HG02970 (cell line): ENCODE data around the gene SLC25A17.
"Not testable (repeated sequence)": the region's sequence is repeated elsewhere in the genome, so short reads cannot be mapped to it uniquely, and the experiment has no call there.

Experiments used
- ATAC-seq: cut with Tn5 transposase; IDR thresholded peaks from one replicate; pipeline ENCODE4 v1.9.1; 2021; ENCODE audit warnings: mild to moderate bottlenecking, moderate library complexity, moderate number of reproducible peaks; ENCODE audit not compliant: unreplicated experiment, low FRiP score

The SLC25A17 gene

DNA sequence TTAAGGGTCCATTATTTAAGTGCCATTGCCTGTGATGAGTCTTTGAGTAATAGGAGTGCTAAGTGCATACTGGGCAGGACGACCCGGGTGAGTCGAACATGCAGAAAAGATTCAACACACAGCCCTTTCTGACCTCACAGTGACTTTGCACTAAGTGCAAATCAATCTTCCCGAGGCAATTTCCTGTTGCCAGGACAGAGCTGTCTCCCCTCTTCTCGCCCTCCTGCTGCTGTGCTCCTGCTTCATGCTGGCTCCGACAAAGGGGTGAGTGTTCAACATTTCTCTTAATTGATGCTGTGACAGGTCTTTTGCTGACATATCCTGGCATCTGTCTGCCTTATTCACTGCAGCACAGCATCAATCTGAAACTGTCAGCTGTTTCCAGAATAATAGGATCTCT lies 97.9 kb downstream of the SLC25A17 start:
- ATAC-seq = no peak

GRCh38 chr22:40720538-40721256 lies 98.4 kb downstream of the SLC25A17 start:
- ATAC-seq = no peak

DNA sequence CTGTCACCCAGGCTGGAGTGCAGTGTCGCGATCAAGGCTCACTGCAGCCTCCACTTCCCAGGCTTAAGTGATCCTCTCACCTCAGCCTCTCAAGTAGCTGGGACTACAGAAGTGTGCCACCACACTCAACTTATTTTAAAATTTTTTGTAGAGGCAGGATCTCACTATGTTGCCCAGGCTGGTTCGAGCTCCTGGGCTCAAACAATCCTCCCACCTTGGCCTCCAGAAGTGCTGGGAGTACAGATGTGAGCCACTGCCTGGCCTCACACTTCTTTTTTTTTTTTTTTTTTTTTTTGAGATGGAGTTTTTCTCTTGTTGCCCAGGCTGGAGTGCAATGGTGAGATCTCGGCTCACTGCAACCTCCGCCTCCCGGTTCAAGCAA lies 99.0 kb downstream of the SLC25A17 start:
- not testable (repeated sequence) for ATAC-seq
